Panc1 (cell line): ENCODE measurements around the gene P2RY12. TPM values are rescaled to one million over a fixed set of nuclear protein-coding genes. Genes with fewer than 3 reads are reported as not detected.

Source experiments
- ATAC-seq: fragments of 200-7000 bp; cut with Tn5 transposase; 2 replicates; pipeline ENCODE4 v1.9.1; 2020; ENCODE audit warnings: mild to moderate bottlenecking, moderate library complexity
- BruUV-seq: library from RNA; stranded (reverse); fragments of 400-500 nt; replicated peaks from 2 replicates; lab custom pipeline; 2021; lab: Mats Ljungman, UMichigan
- CTCF ChIA-PET: fragments of 300-600 bp; sonication (Branson Sonifier 250); formaldehyde crosslinking; loops from one replicate; lab custom pipeline; 2022; ENCODE audit warnings: antibody characterized with exemption; lab: Charles Lee
- POLR2A ChIA-PET: fragments of 300-600 bp; sonication (Branson Sonifier 250); formaldehyde crosslinking; loops from one replicate; lab custom pipeline; 2022; ENCODE audit warnings: antibody characterized with exemption; lab: Charles Lee
- DNase-seq: peaks from one replicate; pipeline ENCODE4 v3.0.0-alpha.2; 2010; ENCODE audit warnings: low read depth, low spot score
- H3K27ac ChIP-seq: 2 replicates; pipeline ENCODE4 v1.5.1; 2011; ENCODE audit warnings: mild to moderate bottlenecking, low read length, inconsistent platforms
- H3K27me3 ChIP-seq: fragments of 200-500 bp; sonication (Bioruptor generic); 2 replicates; pipeline ENCODE4 v1.6.0; 2014; ENCODE audit warnings: low read length, inconsistent platforms; ENCODE audit not compliant: control insufficient read depth, insufficient read depth
- H3K36me3 ChIP-seq: fragments of 200-500 bp; sonication (Bioruptor generic); 2 replicates; pipeline ENCODE4 v1.5.1; 2014; ENCODE audit warnings: inconsistent platforms, mild to moderate bottlenecking, low read length, moderate library complexity; ENCODE audit not compliant: control insufficient read depth, insufficient read depth
- H3K4me1 ChIP-seq: 2 replicates; pipeline ENCODE4 v1.5.1; 2011; ENCODE audit warnings: inconsistent platforms, mild to moderate bottlenecking, low read length, moderate library complexity; ENCODE audit not compliant: control insufficient read depth, insufficient read depth
- H3K4me3 ChIP-seq, 2 experiments: 2 replicates each; pipeline ENCODE4 v1.5.1; 2011 to 2012; ENCODE audit warnings: low read depth in 2 of 2, low read length in 2 of 2, mild to moderate bottlenecking in 2 of 2, inconsistent platforms in 1 of 2, moderate library complexity in 1 of 2
- H3K9me3 ChIP-seq: fragments of 200-500 bp; sonication (Bioruptor generic); 2 replicates; pipeline ENCODE4 v1.5.1; 2014; ENCODE audit warnings: low read depth, mild to moderate bottlenecking, inconsistent platforms, low read length, moderate library complexity; ENCODE audit not compliant: control insufficient read depth, insufficient read depth
- CTCF ChIP-seq: fragments of 450-650 bp; IDR thresholded peaks from 2 replicates; pipeline ENCODE4 v1.5.1; 2017; ENCODE audit warnings: mild to moderate bottlenecking
- POLR2AphosphoS5 ChIP-seq: IDR thresholded peaks from 2 replicates; pipeline ENCODE4 v1.6.1; 2012; ENCODE audit warnings: mild to moderate bottlenecking, low read depth, low read length, moderate library complexity
- REST ChIP-seq, 2 experiments: IDR thresholded peaks; 2 replicates each; pipeline ENCODE4 v1.6.1; 2011 to 2012; ENCODE audit warnings: low read depth in 2 of 2, control low read depth in 1 of 2, low read length in 1 of 2, mild to moderate bottlenecking in 1 of 2, moderate library complexity in 1 of 2; ENCODE audit not compliant: insufficient read depth in 1 of 2
- SIN3A ChIP-seq: IDR thresholded peaks from 2 replicates; pipeline ENCODE4 v1.6.1; 2012; ENCODE audit warnings: low read depth, mild to moderate bottlenecking, low read length, moderate library complexity, borderline replicate concordance; ENCODE audit not compliant: insufficient read depth
- TCF7L2 ChIP-seq: IDR thresholded peaks from 2 replicates; pipeline ENCODE4 v1.6.1; 2011; ENCODE audit warnings: mild to moderate bottlenecking, low read depth, low read length, inconsistent platforms
- in situ Hi-C: cut with HindIII; loops from 2 replicates; pipeline ENCODE4 v1.10.0; 2016; ENCODE audit warnings: low sequenced_read_pairs, low pct_unique_long_range_greater_than_20kb
- intact Hi-C: fragments of 100-400 bp; cut with micrococcal nuclease; formaldehyde crosslinking; loops from one replicate; pipeline ENCODE4 v1.10.0; 2022; ENCODE audit not compliant: unreplicated experiment
- total RNA-seq: library from RNA; stranded (reverse); gene quantifications from one replicate; pipeline ENCODE4 v1.2.1, GENCODE V29; 2021; ENCODE audit not compliant: unreplicated experiment

The P2RY12 gene
- total RNA-seq, 1 experiment from 2014 or later, result not detected

GRCh38 chr3:151402349-151402748, 17.8 kb upstream of the P2RY12 start:
- Histone ChIP-seq H3K27me3 (no peaks in the 10 kb centered on the region), H3K4me1 (no peaks in the 10 kb centered on the region), H3K4me3 (no peak overlapping the region), H3K36me3 (no peaks in the 10 kb centered on the region), H3K9me3 (no peaks in the 10 kb centered on the region), H3K27ac (no peak overlapping the region)
- in situ Hi-C loops, result no loop called here
- POLR2A ChIA-PET, result interaction anchor here (0.5 kb wide), 1 partner anchor 10 kb away, joined by 9 read pairs; no protein-coding TSS in a partner anchor
- no peak for DNase-seq
- no peak for ATAC-seq
- CTCF ChIA-PET, result no interaction called here
- intact Hi-C loops, result no loop called here
- no TSS peak for BruUV-seq
- TF ChIP-seq SIN3A (no peak), TCF7L2 (no peak), POLR2AphosphoS5 (no peak), REST (IDR thresholded peaks at IDR 0.05; ENCODE audit: insufficient read depth in 1 of 2, low read depth in 2 of 2, low read length in 1 of 2) (no peak), CTCF (no peak)

DNA sequence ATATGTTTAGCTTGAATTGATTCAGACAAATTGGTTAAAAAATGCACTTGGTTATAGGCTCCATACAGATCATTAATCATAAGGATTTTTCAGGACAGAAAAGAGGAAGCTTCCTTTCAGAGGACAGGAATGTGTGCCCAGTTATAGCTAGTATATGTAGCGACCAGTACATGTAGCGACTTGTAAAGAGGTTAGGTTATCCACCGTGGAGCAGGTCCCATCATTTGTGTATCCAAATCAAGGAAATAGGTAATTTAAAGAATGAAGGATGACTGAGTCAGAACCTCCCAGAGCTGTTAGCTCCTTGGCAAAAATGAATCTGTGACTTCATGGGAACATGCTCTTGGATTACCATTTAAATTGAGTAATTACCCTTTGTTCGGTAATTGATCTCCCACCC, 15.8 kb upstream of the P2RY12 start:
- no peak for ATAC-seq

More for the DNA sequence above, 15.8 kb upstream of the P2RY12 start:
- in situ Hi-C loops (no loop called here), intact Hi-C loops (no loop called here)
- TF ChIP-seq TCF7L2 (no peak), POLR2AphosphoS5 (no peak), SIN3A (no peak), CTCF (no peak), REST (IDR thresholded peaks at IDR 0.05; ENCODE audit: insufficient read depth in 1 of 2, low read depth in 2 of 2, low read length in 1 of 2) (no peak)
- Histone ChIP-seq H3K27me3 (no peaks in the 10 kb centered on the region), H3K27ac (no peak overlapping the region), H3K4me3 (no peak overlapping the region), H3K36me3 (no peaks in the 10 kb centered on the region), H3K9me3 (no peaks in the 10 kb centered on the region), H3K4me1 (no peaks in the 10 kb centered on the region)
- ChIA-PET CTCF (no interaction called here), POLR2A (no interaction called here)
- no peak for DNase-seq
- no TSS peak for BruUV-seq
